Measurements from ENCODE around the gene CCDC78.

Gene CCDC78

DNA sequence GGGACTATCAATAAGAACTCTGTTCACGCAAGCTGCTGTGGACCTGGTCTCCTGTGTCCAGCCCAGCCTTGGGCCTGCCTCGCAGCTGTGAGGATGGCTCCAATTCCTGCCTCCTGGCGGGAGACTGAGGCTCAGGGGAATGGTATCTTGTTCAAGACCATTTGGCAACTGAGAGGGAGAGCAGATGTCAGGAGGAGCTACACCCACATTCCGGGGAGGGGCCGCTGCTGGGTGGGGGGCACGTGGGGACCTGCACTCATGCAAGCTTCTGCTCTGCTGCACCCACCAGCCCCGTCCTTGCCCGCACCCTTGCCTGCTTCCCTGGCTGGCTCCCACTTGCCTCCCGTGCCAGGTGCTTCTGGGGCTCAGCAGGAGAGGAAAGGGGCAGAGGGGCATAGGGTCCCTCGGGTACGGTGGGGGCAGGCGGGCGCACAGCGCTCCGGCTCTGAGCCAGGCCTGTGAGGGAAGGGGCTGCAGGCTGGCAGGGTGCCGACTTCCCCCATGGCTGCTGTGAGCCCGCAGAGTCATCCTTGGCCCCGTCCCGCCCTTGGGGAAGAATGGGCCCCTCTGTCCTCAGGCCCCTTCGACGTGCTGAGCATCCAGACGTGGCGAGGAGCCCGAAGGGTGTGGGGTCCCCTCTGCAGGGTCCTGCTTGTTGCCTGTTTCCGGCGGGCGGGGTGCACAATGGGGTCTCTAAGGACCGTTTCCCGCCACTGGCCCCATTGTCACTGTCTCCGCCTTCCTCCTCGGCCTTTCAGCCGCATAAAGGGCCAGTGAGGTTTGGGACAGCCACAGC, 8.6 kb downstream of the CCDC78 start:
- no peak overlapping the region for H3K4me3 ChIP-seq (replicated peaks; ENCODE audit: insufficient read depth, low read length)
- TF ChIP-seq GABPA (IDR thresholded peaks at IDR 0.05; ENCODE audit: low read depth) (no peak), POLR2AphosphoS5 (IDR thresholded peaks at IDR 0.05; ENCODE audit: low read depth) (no peak), SPI1 (IDR thresholded peaks at IDR 0.05; ENCODE audit: borderline replicate concordance, low read depth) (no peak)
- TF ChIP-seq, protein P1, sequence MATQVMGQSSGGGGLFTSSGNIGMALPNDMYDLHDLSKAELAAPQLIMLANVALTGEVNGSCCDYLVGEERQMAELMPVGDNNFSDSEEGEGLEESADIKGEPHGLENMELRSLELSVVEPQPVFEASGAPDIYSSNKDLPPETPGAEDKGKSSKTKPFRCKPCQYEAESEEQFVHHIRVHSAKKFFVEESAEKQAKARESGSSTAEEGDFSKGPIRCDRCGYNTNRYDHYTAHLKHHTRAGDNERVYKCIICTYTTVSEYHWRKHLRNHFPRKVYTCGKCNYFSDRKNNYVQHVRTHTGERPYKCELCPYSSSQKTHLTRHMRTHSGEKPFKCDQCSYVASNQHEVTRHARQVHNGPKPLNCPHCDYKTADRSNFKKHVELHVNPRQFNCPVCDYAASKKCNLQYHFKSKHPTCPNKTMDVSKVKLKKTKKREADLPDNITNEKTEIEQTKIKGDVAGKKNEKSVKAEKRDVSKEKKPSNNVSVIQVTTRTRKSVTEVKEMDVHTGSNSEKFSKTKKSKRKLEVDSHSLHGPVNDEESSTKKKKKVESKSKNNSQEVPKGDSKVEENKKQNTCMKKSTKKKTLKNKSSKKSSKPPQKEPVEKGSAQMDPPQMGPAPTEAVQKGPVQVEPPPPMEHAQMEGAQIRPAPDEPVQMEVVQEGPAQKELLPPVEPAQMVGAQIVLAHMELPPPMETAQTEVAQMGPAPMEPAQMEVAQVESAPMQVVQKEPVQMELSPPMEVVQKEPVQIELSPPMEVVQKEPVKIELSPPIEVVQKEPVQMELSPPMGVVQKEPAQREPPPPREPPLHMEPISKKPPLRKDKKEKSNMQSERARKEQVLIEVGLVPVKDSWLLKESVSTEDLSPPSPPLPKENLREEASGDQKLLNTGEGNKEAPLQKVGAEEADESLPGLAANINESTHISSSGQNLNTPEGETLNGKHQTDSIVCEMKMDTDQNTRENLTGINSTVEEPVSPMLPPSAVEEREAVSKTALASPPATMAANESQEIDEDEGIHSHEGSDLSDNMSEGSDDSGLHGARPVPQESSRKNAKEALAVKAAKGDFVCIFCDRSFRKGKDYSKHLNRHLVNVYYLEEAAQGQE (IDR thresholded peaks at IDR 0.05; ENCODE audit: insufficient replicate concordance, low read depth), result no peak
- TF ChIP-seq, protein P2, sequence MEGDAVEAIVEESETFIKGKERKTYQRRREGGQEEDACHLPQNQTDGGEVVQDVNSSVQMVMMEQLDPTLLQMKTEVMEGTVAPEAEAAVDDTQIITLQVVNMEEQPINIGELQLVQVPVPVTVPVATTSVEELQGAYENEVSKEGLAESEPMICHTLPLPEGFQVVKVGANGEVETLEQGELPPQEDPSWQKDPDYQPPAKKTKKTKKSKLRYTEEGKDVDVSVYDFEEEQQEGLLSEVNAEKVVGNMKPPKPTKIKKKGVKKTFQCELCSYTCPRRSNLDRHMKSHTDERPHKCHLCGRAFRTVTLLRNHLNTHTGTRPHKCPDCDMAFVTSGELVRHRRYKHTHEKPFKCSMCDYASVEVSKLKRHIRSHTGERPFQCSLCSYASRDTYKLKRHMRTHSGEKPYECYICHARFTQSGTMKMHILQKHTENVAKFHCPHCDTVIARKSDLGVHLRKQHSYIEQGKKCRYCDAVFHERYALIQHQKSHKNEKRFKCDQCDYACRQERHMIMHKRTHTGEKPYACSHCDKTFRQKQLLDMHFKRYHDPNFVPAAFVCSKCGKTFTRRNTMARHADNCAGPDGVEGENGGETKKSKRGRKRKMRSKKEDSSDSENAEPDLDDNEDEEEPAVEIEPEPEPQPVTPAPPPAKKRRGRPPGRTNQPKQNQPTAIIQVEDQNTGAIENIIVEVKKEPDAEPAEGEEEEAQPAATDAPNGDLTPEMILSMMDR (IDR thresholded peaks at IDR 0.05; ENCODE audit: insufficient read depth, low read length), result no peak
- H3K27me3 ChIP-seq (ENCODE audit: insufficient read depth, poor library complexity, severe bottlenecking), result peaks cover 7% of the 10 kb centered on the region
- H3K27ac ChIP-seq (replicated peaks), result no peak overlapping the region
- no peak for DNase-seq (ENCODE audit: low read depth in 1 of 2, low spot score in 1 of 2)

DNA sequence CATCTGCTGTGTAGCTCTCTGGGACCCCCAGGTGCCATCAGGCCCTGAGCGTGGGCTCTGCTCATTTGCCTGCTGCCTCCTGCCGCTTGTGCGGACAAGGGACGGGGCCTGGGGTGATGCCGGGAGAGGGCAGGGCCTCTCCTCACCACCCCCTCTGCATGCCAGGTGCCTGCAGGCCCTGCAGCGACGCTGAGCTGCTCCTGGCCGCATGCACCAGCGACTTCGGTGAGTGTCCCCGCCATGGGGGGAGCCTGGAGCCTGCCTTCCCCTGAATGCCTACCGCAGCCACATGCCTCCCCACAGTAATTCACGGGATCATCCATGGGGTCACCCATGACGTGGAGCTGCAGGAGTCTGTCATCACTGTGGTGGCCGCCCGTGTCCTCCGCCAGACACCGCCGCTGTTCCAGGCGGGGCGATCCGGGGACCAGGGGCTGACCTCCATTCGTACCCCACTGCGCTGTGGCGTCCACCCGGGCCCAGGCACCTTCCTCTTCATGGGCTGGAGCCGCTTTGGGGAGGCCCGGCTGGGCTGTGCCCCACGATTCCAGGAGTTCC, 9.4 kb downstream of the CCDC78 start:
- no peak overlapping the region for H3K27ac ChIP-seq (replicated peaks)
- no peak overlapping the region for H3K4me3 ChIP-seq (replicated peaks; ENCODE audit: insufficient read depth, low read length)
- DNase-seq (ENCODE audit: low read depth in 1 of 2, low spot score in 1 of 2), result no peak
- H3K27me3 ChIP-seq (ENCODE audit: insufficient read depth, poor library complexity, severe bottlenecking), result peaks cover 7% of the 10 kb centered on the region
- no peak for TF ChIP-seq SPI1 (IDR thresholded peaks at IDR 0.05; ENCODE audit: borderline replicate concordance, low read depth)
- TF ChIP-seq, protein P1 (IDR thresholded peaks at IDR 0.05; ENCODE audit: insufficient replicate concordance, low read depth), result no peak
- no peak for TF ChIP-seq GABPA (IDR thresholded peaks at IDR 0.05; ENCODE audit: low read depth)
- TF ChIP-seq, protein P2 (IDR thresholded peaks at IDR 0.05; ENCODE audit: insufficient read depth, low read length), result no peak
- no peak; the same call in 1 of the 2 replicates for TF ChIP-seq POLR2AphosphoS5 (IDR thresholded peaks at IDR 0.05; ENCODE audit: low read depth)

DNA sequence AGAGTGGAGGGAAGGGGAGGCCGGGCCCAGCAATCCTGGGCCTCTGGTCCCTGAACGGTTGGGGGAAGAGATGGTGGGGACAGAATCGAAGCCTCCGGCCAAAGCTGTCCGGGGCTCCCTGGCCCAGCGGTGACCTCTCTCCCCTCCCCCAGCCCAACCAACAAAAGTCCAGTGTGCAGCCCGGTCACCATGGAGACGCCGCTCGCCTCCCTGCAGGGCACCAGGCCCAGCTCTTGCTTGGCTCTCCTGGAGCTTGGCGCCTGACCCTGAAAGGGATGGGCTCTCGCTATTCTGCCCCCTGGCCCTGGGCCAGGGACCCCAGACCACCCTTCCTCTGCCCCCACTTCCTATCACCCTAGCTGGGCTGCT, 10.1 kb downstream of the CCDC78 start:
- TF ChIP-seq GABPA (IDR thresholded peaks at IDR 0.05; ENCODE audit: low read depth) (no peak), POLR2AphosphoS5 (IDR thresholded peaks at IDR 0.05; ENCODE audit: low read depth) (no peak), SPI1 (IDR thresholded peaks at IDR 0.05; ENCODE audit: borderline replicate concordance, low read depth) (no peak)
- TF ChIP-seq, protein P1 (IDR thresholded peaks at IDR 0.05; ENCODE audit: insufficient replicate concordance, low read depth), result no peak
- TF ChIP-seq, protein P2 (IDR thresholded peaks at IDR 0.05; ENCODE audit: insufficient read depth, low read length), result no peak
- no peak for DNase-seq (ENCODE audit: low read depth in 1 of 2, low spot score in 1 of 2)
- Histone ChIP-seq H3K27ac (replicated peaks) (no peak overlapping the region), H3K4me3 (replicated peaks; ENCODE audit: insufficient read depth, low read length) (no peak overlapping the region), H3K27me3 (ENCODE audit: insufficient read depth, poor library complexity, severe bottlenecking) (peaks cover 9% of the 10 kb centered on the region)

Measured in HL-60 (cell line).